Stimulated activated CD8-positive, alpha-beta memory T cell treated with anti-CD3 and anti-CD28 coated beads, Interleukin-15, amount 100 ng/mL, for 24 hours (primary cell): Measurements from ENCODE around the gene VPS37B.
"Not testable (repeated sequence)": the region's sequence is repeated elsewhere in the genome, so short reads cannot be mapped to it uniquely, and the experiment has no call there.

Source experiments
- DNase-seq: peaks from one replicate; pipeline ENCODE4 v3.0.0-alpha.2; 2020; ENCODE audit warnings: low read depth

VPS37B gene

GRCh38 chr12:122882908-122883558 lies 12.9 kb downstream of the VPS37B start:
- DNase-seq = no peak

- DNase-seq = no peak
Measured at GRCh38 chr12:122880668-122881067, 15.3 kb downstream of the VPS37B start.

GRCh38 chr12:122880155-122880667 lies 15.7 kb downstream of the VPS37B start:
- DNase-seq = no peak

DNA sequence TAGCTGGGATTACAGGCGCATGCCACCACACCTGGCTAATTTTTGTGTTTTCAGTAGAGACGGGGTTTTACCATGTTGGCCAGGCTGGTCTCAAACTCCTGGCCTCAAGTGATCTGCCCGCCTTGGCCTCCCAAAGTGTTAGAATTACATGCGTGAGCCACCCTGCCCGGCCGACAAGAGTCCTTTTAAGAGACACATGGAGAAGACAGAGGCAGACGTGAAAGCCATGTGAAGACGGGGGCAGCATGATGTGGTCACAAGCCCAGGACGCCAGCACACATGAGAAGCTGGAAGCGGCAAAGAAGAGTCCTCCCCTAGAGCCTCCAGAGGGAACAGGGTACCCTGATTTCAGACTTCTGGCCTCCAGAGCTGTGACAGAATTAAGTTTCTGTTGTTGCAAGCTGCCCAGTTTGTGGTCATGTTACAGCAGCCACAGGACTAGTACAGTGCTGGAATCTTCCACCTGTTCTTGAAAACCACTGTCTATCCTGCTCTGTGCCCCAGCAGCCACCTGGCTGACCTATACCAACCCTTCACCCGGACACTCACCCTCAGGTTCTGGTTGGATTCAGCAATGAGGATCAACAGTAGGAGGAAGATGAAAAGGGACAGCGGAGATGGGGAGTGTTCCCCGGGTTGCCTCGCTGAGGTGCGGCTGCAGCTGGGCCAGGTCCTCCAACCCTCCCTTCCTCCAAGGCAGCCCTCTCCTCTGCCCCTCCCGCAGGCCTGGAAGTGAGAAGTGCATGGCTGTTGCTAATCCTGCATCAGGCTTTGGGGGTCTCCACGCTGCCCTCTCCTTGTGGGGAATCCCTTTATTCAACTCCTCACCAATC lies 16.9 kb downstream of the VPS37B start:
- no peak for DNase-seq

DNA sequence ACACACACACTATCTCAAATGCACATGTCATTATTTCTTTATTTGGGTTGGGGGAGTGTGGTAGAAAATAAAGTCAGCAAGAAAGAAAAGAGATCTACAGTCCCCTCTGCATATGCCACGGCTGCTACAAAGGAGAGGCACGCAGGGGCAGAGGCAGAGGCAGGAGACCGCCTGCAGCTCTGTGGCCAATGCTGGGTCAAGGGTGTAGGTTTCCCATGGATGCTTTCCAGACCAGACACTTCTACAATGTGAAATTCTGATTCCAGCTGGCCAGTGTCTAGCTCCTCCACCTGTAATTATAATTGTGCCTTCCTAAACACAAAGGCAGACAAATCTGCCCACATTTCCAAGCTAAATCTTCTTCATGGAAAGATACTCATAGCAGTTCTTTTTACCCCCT lies 19.2 kb downstream of the VPS37B start:
- no peak for DNase-seq

DNA sequence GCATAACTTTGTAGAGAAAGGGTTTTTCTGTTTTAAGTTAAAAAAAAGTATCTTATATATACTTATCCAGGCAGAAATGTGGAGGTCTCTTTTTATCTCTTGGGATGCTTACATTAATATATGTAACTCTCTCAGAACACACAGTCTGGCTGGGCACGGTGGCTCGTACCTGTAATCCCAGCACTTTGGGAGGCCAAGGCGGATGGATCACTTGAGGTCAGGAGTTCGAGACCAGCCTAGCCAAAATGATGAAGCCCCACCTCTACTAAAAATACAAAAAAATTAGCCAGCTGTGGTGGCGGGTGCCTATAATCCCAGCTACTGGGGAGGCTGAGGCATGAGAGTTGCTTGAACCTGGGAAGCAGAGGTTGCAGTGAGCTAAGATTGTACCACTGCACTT lies 19.6 kb downstream of the VPS37B start:
- not testable (repeated sequence) for DNase-seq

GRCh38 chr12:122875590-122876220 lies 20.2 kb downstream of the VPS37B start:
- no peak for DNase-seq

DNA sequence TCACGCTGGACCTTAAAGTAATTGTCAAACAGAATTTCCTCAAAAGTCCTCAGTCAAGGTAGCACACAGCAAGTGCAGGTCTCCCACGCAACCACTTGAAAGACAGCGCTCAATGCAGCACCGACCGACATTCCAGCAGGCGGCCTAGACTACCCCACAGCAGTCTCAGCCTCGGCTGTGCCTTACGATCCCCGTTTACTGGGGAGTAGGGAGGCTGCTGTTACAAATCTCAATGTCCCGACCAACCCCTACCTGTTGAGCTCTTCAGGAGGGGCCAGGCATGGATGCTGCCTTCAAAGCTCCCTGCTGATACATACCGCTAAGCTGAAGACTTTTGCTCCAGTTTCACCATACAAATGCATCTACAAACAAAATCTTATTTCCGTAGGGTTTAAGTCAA lies 21.8 kb downstream of the VPS37B start:
- DNase-seq = no peak

DNA sequence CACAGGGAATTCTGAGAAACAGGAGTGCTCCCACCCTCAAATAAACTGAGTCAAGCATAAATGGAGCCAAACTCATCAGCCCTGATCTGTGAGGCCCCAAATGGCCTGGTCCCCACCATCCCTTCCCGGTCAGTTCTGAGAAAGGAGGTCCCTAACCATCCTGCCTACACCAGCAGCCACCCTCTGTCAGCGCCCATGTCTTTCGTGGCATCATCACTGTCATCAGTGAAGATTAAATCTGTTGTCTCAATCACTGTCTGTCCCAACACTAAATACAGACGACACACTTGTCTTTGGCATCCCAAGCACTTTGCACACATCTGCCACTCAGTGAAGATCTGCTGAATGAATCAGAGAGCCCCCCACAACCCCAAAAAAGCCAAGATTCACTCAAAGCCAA lies 22.4 kb downstream of the VPS37B start:
- DNase-seq = no peak

- DNase-seq = no peak
Measured at GRCh38 chr12:122872815-122873361, 23.0 kb downstream of the VPS37B start.

DNA sequence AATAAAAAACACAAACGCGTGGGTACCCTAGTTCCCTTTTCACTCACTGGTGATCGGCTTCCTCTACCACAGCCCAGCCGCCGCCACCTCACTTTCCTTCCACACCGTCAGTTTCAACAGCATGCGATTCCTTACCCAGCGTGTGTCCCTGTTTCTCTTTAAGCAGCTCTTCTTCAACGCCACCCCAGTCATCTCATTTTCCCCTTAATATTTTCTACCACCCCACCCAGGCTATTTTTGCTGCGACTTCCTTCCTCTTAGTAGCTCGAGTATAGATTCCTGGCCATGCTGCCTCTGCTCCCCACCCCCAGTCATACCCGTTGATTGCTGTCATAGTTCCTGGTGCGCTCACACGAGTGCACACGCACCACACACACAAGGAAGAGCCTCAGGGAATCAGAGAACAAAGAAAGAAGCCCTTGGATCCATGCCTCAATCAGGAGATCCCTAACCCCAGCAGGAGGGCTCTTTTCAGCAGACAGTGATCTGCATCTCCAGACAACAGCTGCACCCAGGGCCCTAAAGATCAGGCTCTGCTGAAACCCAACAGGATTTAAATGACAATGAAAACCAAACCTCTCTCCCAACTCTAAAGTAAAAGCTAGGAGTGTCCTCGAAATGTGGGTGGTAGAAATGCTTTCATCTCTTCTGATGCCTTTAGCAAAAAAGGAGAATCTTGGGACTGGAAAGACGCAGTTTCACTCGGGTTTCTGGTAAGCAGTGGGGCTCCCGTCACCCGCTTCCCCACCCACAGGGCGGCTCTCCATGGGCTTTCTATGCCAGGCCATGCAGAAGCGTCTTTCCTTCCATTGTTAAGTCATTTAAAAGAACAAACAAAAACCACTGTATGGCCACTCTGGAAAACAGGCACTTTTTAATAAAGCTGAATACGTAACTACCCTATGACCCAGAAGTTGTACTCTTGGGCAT lies 23.8 kb downstream of the VPS37B start:
- no peak for DNase-seq

GRCh38 chr12:122870867-122871664 lies 24.9 kb downstream of the VPS37B start:
- no peak for DNase-seq

DNA sequence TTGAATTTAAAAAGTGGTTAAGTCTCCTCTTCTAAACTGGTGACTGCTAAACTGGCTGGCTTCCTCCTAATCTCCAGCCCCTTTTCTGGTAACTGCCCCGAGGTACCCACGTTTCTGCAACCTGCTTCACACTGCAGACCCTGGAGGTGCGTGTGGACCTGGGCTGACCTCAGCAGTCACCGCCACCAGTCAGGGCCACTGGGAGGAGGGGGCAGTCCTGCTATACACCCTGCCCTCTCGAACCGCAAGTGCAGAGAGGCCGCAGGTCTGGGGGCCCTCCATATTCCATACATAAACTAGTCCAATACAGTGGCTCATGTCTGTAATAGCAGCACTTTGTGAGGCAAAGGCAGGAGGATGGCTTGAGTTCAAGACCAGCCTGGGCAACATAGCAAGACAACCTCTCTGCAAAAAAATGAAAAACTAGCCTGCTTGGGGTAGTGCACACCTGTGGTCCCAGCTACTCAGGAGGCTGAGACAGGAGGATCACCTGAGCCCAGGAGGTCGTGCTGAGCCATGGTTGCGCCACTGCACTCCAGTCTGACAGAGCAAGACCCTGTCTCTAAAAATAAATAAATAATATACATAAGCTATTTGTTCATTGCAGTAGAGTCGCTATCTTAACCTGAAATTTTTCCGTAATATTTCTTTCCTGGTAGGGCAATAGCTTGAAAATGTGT lies 25.6 kb downstream of the VPS37B start:
- no peak for DNase-seq

- DNase-seq = no peak
Measured at GRCh38 chr12:122869207-122869973, 26.5 kb downstream of the VPS37B start.

DNA sequence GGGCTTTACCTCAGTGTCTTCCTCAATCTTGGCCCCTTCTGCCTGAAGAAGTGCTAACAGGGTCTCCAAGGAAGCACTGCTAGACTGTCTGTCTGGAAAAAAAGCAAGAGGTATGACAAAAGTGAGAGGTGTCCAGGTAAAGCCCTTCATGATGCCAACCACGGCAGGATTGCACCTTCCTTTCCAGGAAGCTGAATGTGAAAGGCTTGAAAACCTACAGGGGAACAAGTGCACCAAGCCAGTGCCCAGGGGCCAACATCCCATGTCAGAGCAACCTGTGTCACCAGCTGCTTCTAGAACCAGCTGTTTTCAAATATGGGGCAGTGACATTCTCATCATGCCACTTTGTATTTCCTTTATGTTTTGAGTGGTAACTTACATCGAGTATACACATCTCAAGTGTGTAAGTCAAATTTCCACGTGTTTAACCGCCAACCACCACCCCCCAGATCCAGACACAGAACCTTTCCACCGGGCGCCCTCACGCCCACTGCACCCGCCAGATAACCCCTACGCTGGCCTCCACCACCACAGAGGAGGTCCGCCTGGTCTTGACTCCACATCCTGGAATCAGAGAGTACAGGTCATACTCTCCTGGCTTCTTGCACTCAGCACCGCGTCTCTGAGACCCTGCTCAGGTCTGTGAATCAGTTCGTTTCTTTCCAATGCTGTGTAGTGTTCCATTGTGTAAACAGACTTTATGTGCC lies 27.3 kb downstream of the VPS37B start:
- no peak for DNase-seq

DNA sequence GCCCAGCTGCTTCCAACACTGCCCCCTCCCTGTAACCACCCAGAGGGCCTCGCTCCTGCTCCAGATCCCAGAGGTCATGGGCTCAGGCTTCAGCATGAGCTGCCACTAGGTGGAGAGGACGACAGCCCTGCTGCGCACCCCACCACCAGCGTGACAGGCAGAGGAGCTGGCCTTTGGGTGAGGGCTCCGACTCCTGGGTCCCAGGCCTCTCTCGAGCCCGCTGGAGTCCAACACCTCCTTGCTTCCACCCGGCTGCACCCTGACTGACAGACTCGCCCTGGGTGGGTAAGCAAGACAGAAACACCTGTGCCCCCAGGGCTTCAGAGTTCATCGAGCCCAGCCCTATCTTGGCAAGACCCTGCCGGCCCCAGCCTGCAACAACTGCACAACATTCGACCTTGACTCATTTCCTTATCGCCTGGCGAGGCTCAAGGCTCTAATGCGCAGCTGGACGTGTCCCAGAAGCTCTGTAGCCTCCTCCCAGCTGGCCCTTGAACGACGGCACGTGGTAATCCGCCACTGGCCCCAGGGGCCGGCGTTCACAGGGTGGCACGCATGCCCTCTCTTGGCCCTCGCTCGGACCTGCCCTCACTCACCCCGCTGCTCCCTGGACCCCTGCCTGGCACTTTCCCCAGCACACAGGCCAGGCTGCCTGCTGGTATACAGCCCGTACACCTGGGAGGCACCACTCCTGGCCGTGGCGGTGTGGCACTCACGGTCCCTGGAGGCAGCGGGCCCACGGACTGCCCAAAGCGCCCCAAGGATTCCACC lies 28.0 kb downstream of the VPS37B start:
- DNase-seq = no peak

DNA sequence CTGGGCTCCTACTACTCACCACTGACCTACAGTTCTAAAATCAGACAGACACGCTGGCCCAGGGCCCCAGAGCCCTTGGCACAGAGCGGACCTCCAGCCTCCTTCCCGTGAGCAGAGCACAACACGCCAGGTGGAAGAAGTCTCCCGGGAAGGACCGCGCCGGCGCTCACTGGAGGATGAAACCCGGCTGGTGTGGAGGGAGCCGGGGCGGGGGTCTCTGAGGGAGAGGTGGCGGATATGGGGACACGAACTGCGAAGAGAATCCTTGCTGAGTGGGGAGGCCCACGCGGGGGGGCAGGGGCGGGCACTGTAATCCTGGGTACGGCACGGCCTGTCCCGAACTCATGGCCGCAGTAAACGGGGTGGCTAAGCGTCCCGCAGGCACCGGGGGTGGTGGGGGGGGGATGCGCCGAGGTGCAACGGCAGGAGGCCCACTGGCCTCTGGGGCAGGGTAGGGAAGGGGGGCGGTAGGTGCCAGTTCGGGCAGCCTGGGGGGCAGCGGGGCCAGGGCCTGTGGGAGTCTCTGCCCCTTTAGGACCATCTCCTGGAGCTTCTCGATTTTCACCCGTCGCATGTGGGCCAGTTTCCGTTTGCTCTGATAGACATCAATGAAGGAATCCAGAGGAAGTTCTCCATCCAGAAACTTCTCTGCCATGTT lies 28.8 kb downstream of the VPS37B start:
- DNase-seq = no peak
